Activated CD8-positive, alpha-beta T cell treated with anti-CD3 and anti-CD28 coated beads for 36 hours (primary cell): Measurements from ENCODE around the gene REXO1. TPM values are rescaled to one million over a fixed set of nuclear protein-coding genes. Genes with fewer than 3 reads are reported as not detected.

Source experiments
- ATAC-seq: fragments of 200-7000 bp; cut with Tn5 transposase; one replicate; pipeline ENCODE4 v1.10.0; 2021; ENCODE audit warnings: mild to moderate bottlenecking, moderate library complexity
- CTCF ChIA-PET: fragments of 350-600 bp; sonication (Branson Sonifier 250); formaldehyde crosslinking; loops from one replicate; lab custom pipeline; 2021; ENCODE audit warnings: antibody characterized with exemption; lab: Charles Lee
- POLR2A ChIA-PET: fragments of 350-600 bp; sonication (Branson Sonifier 250); formaldehyde crosslinking; loops from one replicate; lab custom pipeline; 2021; ENCODE audit warnings: antibody characterized with exemption; lab: Charles Lee
- DNase-seq: peaks from one replicate; pipeline ENCODE4 v3.0.0-alpha.2; 2020
- H3K27ac Mint-ChIP-seq: one replicate; pipeline ENCODE4 v1.8.0; 2021; ENCODE audit warnings: mild to moderate bottlenecking, mixed read lengths
- H3K27me3 Mint-ChIP-seq: one replicate; pipeline ENCODE4 v1.8.0; 2021; ENCODE audit warnings: mixed read lengths
- H3K36me3 Mint-ChIP-seq: one replicate; pipeline ENCODE4 v1.8.0; 2021; ENCODE audit warnings: low read depth, mixed read lengths
- H3K4me1 Mint-ChIP-seq: one replicate; pipeline ENCODE4 v1.8.0; 2021; ENCODE audit warnings: low read depth, mixed read lengths
- H3K4me3 Mint-ChIP-seq: one replicate; pipeline ENCODE4 v1.8.0; 2021; ENCODE audit warnings: mild to moderate bottlenecking, moderate library complexity, mixed read lengths
- H3K9me3 Mint-ChIP-seq: one replicate; pipeline ENCODE4 v1.8.0; 2021; ENCODE audit warnings: mixed read lengths
- CTCF ChIP-seq: fragments of 200-600 bp; IDR thresholded peaks from one replicate; pipeline ENCODE4 v1.8.0; 2022; ENCODE audit warnings: antibody characterized with exemption, mild to moderate bottlenecking
- intact Hi-C: fragments of 100-400 bp; cut with micrococcal nuclease; formaldehyde crosslinking; loops from one replicate; pipeline ENCODE4 v1.10.0; 2022
- total RNA-seq, 2 experiments: library from RNA; stranded (reverse); gene quantifications; one replicate each; pipeline ENCODE4 v1.2.3, GENCODE V29; 2021

The REXO1 gene
- total RNA-seq, 2 experiments from 2014 or later = 43.4 to 46.8 TPM

GRCh38 chr19:1807695-1808394, 40.4 kb downstream of the REXO1 start:
- Mint-ChIP-seq H3K27ac (no peak overlapping the region), H3K4me1 (peaks cover 8% of the 10 kb centered on the region)
- CTCF ChIA-PET = interaction anchor here (0.8 to 1.5 kb wide), 2 partner anchors 18 to 26 kb away, joined by 4 read pairs; no protein-coding TSS in a partner anchor

GRCh38 chr19:1807030-1807694, 41.1 kb downstream of the REXO1 start:
- no peak for ATAC-seq
- TF ChIP-seq CTCF = no peak
- CTCF ChIA-PET = interaction anchor here (0.8 to 1.8 kb wide), 5 partner anchors 13 to 135 kb away, joined by 3 to 5 read pairs (median 4); no protein-coding TSS in a partner anchor
- intact Hi-C loops = no loop called here
- POLR2A ChIA-PET = no interaction called here
- Mint-ChIP-seq H3K27ac (no peak overlapping the region), H3K4me3 (no peak overlapping the region), H3K36me3 (no peaks in the 10 kb centered on the region), H3K27me3 (no peaks in the 10 kb centered on the region), H3K4me1 (peaks cover 4% of the 10 kb centered on the region), H3K9me3 (no peaks in the 10 kb centered on the region)
- DNase-seq = no peak

More at GRCh38 chr19:1807695-1808394, 40.4 kb downstream of the REXO1 start:
- no peak overlapping the region for H3K4me3 Mint-ChIP-seq
- H3K36me3 Mint-ChIP-seq = no peaks in the 10 kb centered on the region
- DNase-seq (no peak), ATAC-seq (no peak)
- no peak for TF ChIP-seq CTCF
- no peaks in the 10 kb centered on the region for H3K9me3 Mint-ChIP-seq
- no peaks in the 10 kb centered on the region for H3K27me3 Mint-ChIP-seq
- POLR2A ChIA-PET = no interaction called here
- intact Hi-C loops = no loop called here

- POLR2A ChIA-PET = no interaction called here
- Mint-ChIP-seq H3K4me1 (peaks cover 1% of the 10 kb centered on the region), H3K27me3 (no peaks in the 10 kb centered on the region), H3K9me3 (no peaks in the 10 kb centered on the region), H3K27ac (no peak overlapping the region), H3K4me3 (no peak overlapping the region), H3K36me3 (no peaks in the 10 kb centered on the region)
- ATAC-seq (no peak), DNase-seq (no peak)
- CTCF ChIA-PET = interaction anchor here (1.3 to 2.0 kb wide), 5 partner anchors 10 to 134 kb away, joined by 3 to 7 read pairs (median 4); no protein-coding TSS in a partner anchor
- intact Hi-C loops = no loop called here
- TF ChIP-seq CTCF = no peak
These were observed 41.9 kb downstream of the REXO1 start for GRCh38 chr19:1806184-1807029.

GRCh38 chr19:1805401-1806183, 42.7 kb downstream of the REXO1 start:
- intact Hi-C loops = no loop called here
- Mint-ChIP-seq H3K27ac (no peak overlapping the region), H3K4me1 (no peaks in the 10 kb centered on the region), H3K4me3 (no peak overlapping the region), H3K9me3 (no peaks in the 10 kb centered on the region), H3K36me3 (no peaks in the 10 kb centered on the region), H3K27me3 (no peaks in the 10 kb centered on the region)
- ChIA-PET POLR2A (no interaction called here), CTCF (interaction anchor here (1.3 to 2.0 kb wide), 5 partner anchors 9 to 133 kb away, joined by 3 to 7 read pairs (median 4); no protein-coding TSS in a partner anchor)
- no peak for DNase-seq
- no peak for TF ChIP-seq CTCF
- no peak for ATAC-seq
